C4-2B (cell line): Measurements from ENCODE around the gene GALNT13.

Source experiments
- ZFX ChIP-seq: fragments of 450-650 bp; IDR thresholded peaks from 2 replicates; pipeline ENCODE4 v1.6.1; 2017
- TF ChIP-seq, protein P1 (sequence below): fragments of 450-650 bp; conservative IDR thresholded peaks from 2 replicates; pipeline ENCODE4 v1.5.1; 2017; ENCODE audit warnings: mild to moderate bottlenecking

DNA sequence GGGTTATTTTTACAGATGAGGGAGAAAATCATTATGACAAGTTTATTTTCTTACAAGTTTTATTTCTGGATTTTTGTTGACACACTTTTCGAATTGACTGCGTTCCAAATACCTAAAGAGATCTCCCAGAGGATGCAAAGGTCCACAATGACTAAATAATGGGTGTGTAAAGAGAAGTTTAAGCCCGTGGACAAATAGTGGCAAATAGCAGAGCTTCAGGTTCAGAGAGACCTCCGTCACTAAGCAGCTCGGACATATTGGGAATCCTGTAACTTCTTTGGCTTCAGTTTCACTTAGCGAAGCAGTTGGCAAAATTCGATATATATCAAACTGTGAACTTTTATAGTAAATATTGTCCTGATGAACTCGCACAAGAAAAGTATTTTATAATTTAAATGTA, 556.3 kb downstream of the GALNT13 start:
- TF ChIP-seq, protein P1, sequence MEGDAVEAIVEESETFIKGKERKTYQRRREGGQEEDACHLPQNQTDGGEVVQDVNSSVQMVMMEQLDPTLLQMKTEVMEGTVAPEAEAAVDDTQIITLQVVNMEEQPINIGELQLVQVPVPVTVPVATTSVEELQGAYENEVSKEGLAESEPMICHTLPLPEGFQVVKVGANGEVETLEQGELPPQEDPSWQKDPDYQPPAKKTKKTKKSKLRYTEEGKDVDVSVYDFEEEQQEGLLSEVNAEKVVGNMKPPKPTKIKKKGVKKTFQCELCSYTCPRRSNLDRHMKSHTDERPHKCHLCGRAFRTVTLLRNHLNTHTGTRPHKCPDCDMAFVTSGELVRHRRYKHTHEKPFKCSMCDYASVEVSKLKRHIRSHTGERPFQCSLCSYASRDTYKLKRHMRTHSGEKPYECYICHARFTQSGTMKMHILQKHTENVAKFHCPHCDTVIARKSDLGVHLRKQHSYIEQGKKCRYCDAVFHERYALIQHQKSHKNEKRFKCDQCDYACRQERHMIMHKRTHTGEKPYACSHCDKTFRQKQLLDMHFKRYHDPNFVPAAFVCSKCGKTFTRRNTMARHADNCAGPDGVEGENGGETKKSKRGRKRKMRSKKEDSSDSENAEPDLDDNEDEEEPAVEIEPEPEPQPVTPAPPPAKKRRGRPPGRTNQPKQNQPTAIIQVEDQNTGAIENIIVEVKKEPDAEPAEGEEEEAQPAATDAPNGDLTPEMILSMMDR, result no peak
- TF ChIP-seq ZFX, result no peak
